CD14-positive monocyte (primary cell): Measurements from ENCODE around the gene THAP12. TPM values are rescaled to one million over a fixed set of nuclear protein-coding genes. Genes with fewer than 3 reads are reported as not detected.

Source experiments
- DNase-seq, 3 donors: peaks; one replicate each; pipeline ENCODE4 v3.0.0-alpha.2; 2011 to 2022
- H2AFZ ChIP-seq: 2 replicates; pipeline ENCODE4 v1.6.0; 2012; ENCODE audit warnings: mild to moderate bottlenecking, low read depth, low read length, inconsistent platforms; ENCODE audit not compliant: insufficient read depth, poor library complexity, severe bottlenecking
- H3K27ac ChIP-seq, 2 donors: 1 replicate in 1 of 2; 2 replicates in 1 of 2; pipeline ENCODE4 v1.5.1; 2012 to 2013; ENCODE audit warnings: low read length in 2 of 2, control low read depth in 1 of 2, inconsistent platforms in 1 of 2, low read depth in 1 of 2, mild to moderate bottlenecking in 1 of 2
- H3K27me3 ChIP-seq, 2 donors: one replicate each; pipeline versions ENCODE4 v1.6.0 to v1.6.1; 2011 to 2013; ENCODE audit warnings: low read length in 2 of 2; ENCODE audit not compliant: control insufficient read depth in 2 of 2, insufficient read depth in 2 of 2
- H3K36me3 ChIP-seq, 2 donors: replicated peaks in 1 of 2; 1 replicate in 1 of 2; 2 replicates in 1 of 2; pipeline versions ENCODE4 v1.5.1 to v1.6.1; 2012 to 2013; ENCODE audit warnings: low read length in 2 of 2, control low read depth in 1 of 2, inconsistent platforms in 1 of 2, mild to moderate bottlenecking in 1 of 2; ENCODE audit not compliant: insufficient read depth in 2 of 2, control insufficient read depth in 1 of 2
- H3K4me1 ChIP-seq, 2 donors: 1 replicate in 1 of 2; 2 replicates in 1 of 2; pipeline versions ENCODE4 v1.5.1 to v1.6.1; 2012 to 2013; ENCODE audit warnings: low read length in 2 of 2, control low read depth in 1 of 2, inconsistent platforms in 1 of 2, mild to moderate bottlenecking in 1 of 2, moderate library complexity in 1 of 2; ENCODE audit not compliant: insufficient read depth in 2 of 2, control insufficient read depth in 1 of 2
- H3K4me2 ChIP-seq: replicated peaks from 2 replicates; pipeline ENCODE3; 2012; ENCODE audit warnings: low read length, moderate library complexity, mild to moderate bottlenecking; ENCODE audit not compliant: poor library complexity, severe bottlenecking; ENCODE audit errors: extremely low read depth
- H3K4me3 ChIP-seq, 3 experiments: fragments of 200-600 bp in 1 of 3; sonication (generic) in 1 of 3; replicated peaks in 1 of 3; 1 replicate in 2 of 3; 2 replicates in 1 of 3; pipeline ENCODE4 v1.5.1; 2011 to 2013; ENCODE audit warnings: low read length in 3 of 3, mild to moderate bottlenecking in 3 of 3, control low read depth in 2 of 3, low read depth in 2 of 3, inconsistent platforms in 1 of 3, moderate library complexity in 1 of 3
- H3K79me2 ChIP-seq: 2 replicates; pipeline ENCODE4 v1.6.0; 2012; ENCODE audit warnings: mild to moderate bottlenecking, control low read depth, inconsistent platforms, low read length, moderate library complexity; ENCODE audit not compliant: insufficient read depth
- H3K9ac ChIP-seq: 2 replicates; pipeline ENCODE4 v1.6.0; 2017; ENCODE audit warnings: low read length, mild to moderate bottlenecking; ENCODE audit not compliant: insufficient read depth, poor library complexity, severe bottlenecking
- H3K9me3 ChIP-seq, 2 donors: replicated peaks in 1 of 2; 1 replicate in 1 of 2; 2 replicates in 1 of 2; pipeline versions ENCODE4 v1.5.1 to v1.6.1; 2012 to 2013; ENCODE audit warnings: low read length in 2 of 2, control low read depth in 1 of 2; ENCODE audit not compliant: control insufficient read depth in 1 of 2, insufficient read depth in 1 of 2
- H4K20me1 ChIP-seq: 2 replicates; pipeline ENCODE4 v1.6.0; 2012; ENCODE audit warnings: mild to moderate bottlenecking, low read length, control low read depth, moderate library complexity; ENCODE audit not compliant: insufficient read depth
- H3K27ac Mint-ChIP-seq, 7 donors: one replicate each; pipeline ENCODE4 v1.8.0; 2020; ENCODE audit warnings: mild to moderate bottlenecking in 7 of 7, mixed read lengths in 7 of 7, moderate library complexity in 6 of 7, inconsistent platforms in 2 of 7
- H3K27me3 Mint-ChIP-seq, 3 donors: one replicate each; pipeline ENCODE4 v1.8.0; 2021 to 2022; ENCODE audit warnings: low read depth in 3 of 3, mild to moderate bottlenecking in 3 of 3, mixed read lengths in 3 of 3, moderate library complexity in 3 of 3, inconsistent platforms in 1 of 3
- H3K36me3 Mint-ChIP-seq, 2 donors: one replicate each; pipeline ENCODE4 v1.8.0; 2020; ENCODE audit warnings: mixed read lengths in 2 of 2, inconsistent platforms in 1 of 2, mild to moderate bottlenecking in 1 of 2
- H3K4me1 Mint-ChIP-seq: one replicate; pipeline ENCODE4 v1.8.0; 2020; ENCODE audit warnings: mild to moderate bottlenecking, mixed read lengths
- H3K4me3 Mint-ChIP-seq, 2 donors: one replicate each; pipeline ENCODE4 v1.8.0; 2020; ENCODE audit warnings: mild to moderate bottlenecking in 2 of 2, mixed read lengths in 2 of 2, moderate library complexity in 1 of 2
- H3K9me3 Mint-ChIP-seq, 7 donors: one replicate each; pipeline ENCODE4 v1.8.0; 2020 to 2022; ENCODE audit warnings: mixed read lengths in 7 of 7, mild to moderate bottlenecking in 6 of 7, moderate library complexity in 6 of 7, inconsistent platforms in 2 of 7
- CTCF ChIP-seq: fragments of 200-600 bp; IDR thresholded peaks from one replicate; pipeline ENCODE4 v1.8.0; 2022; ENCODE audit warnings: antibody characterized with exemption, mild to moderate bottlenecking
- WGBS: methylation state at CpG from one replicate; pipeline ENCODE4 v1.1.5; 2013; ENCODE audit warnings: missing lambda C conversion rate; ENCODE audit not compliant: insufficient coverage; 5-methylcytosine and 5-hydroxymethylcytosine counted together
- intact Hi-C, 2 donors: fragments of 100-400 bp; cut with micrococcal nuclease; formaldehyde crosslinking; loops; one replicate each; pipeline versions ENCODE4 v1.15.0 to v1.15.1; 2023
- polyA plus RNA-seq, 3 donors: library from polyadenylated mRNA; depleted of rRNA in 1 of 3; unstranded in 2 of 3; stranded (reverse) in 1 of 3; fragments of 300-500 nt in 2 of 3; fragments of >200 nt in 1 of 3; fragmentation: Illumina TruSeq in 2 of 3; gene quantifications; 1 replicate in 2 of 3; 2 replicates in 1 of 3; pipeline ENCODE4 v1.2.3, GENCODE V29; 2012 to 2021

THAP12 gene
- polyA plus RNA-seq, 3 donors, result 18.3 to 22.5 (median 20.0) TPM

GRCh38 chr11:76307978-76308747 lies 72.8 kb downstream of the THAP12 start:
- no peaks in the 10 kb centered on the region for H3K27me3 ChIP-seq
- peaks cover 2 to 10% (median 3%) of the 10 kb centered on the region in 3 donors for H3K27me3 Mint-ChIP-seq
- H3K9me3 Mint-ChIP-seq, result peaks cover 0 to 3% (median 0%) of the 10 kb centered on the region in 7 donors
- no peak overlapping the region for H3K27ac ChIP-seq
- no peak overlapping the region for H3K4me3 Mint-ChIP-seq
- intact Hi-C loops, result no loop called here
- H4K20me1 ChIP-seq, result no peaks in the 10 kb centered on the region
- no peak overlapping the region for H3K27ac Mint-ChIP-seq
- H3K36me3 Mint-ChIP-seq, result no peaks in the 10 kb centered on the region
- H3K4me2 ChIP-seq, result no peak overlapping the region
- H3K36me3 ChIP-seq, result no peaks in the 10 kb centered on the region
- DNase-seq, result no peak
- H3K4me1 ChIP-seq, result peaks cover 4% of the 10 kb centered on the region in 2 donors
- 92% methylated on average over 3 of the region's 6 CpGs for WGBS
- no peak overlapping the region for H2AFZ ChIP-seq
- H3K4me3 ChIP-seq, result no peak overlapping the region
- no peak overlapping the region for H3K9ac ChIP-seq
- no peaks in the 10 kb centered on the region for H3K9me3 ChIP-seq
- peaks cover 8% of the 10 kb centered on the region for H3K4me1 Mint-ChIP-seq
- H3K79me2 ChIP-seq, result no peaks in the 10 kb centered on the region
- no peak for TF ChIP-seq CTCF

- H3K9me3 ChIP-seq, result no peaks in the 10 kb centered on the region
- H3K9me3 Mint-ChIP-seq, result peaks cover 0 to 3% (median 0%) of the 10 kb centered on the region in 7 donors
- H3K79me2 ChIP-seq, result no peaks in the 10 kb centered on the region
- H3K9ac ChIP-seq, result no peak overlapping the region
- no peak for TF ChIP-seq CTCF
- H3K27me3 Mint-ChIP-seq, result peaks cover 2 to 10% (median 3%) of the 10 kb centered on the region in 3 donors
- H3K4me3 ChIP-seq, result no peak overlapping the region
- no peak overlapping the region for H3K4me3 Mint-ChIP-seq
- H3K27ac Mint-ChIP-seq, result no peak overlapping the region
- H4K20me1 ChIP-seq, result no peaks in the 10 kb centered on the region
- H3K4me1 ChIP-seq, result no peaks in the 10 kb centered on the region
- H3K27ac ChIP-seq, result no peak overlapping the region
- intact Hi-C loops, result no loop called here
- H3K27me3 ChIP-seq, result no peaks in the 10 kb centered on the region
- H3K4me2 ChIP-seq, result no peak overlapping the region
- H3K36me3 ChIP-seq, result no peaks in the 10 kb centered on the region
- no peaks in the 10 kb centered on the region for H3K36me3 Mint-ChIP-seq
- DNase-seq, result no peak
- WGBS, result 94% methylated on average over 7 of the region's 9 CpGs
- no peak overlapping the region for H2AFZ ChIP-seq
- peaks cover under 1% of the 10 kb centered on the region for H3K4me1 Mint-ChIP-seq
Observed at GRCh38 chr11:76307396-76307795, 73.5 kb downstream of the THAP12 start.
